ENCODE data around the gene GJB6. TPM values are rescaled to one million over a fixed set of nuclear protein-coding genes. Genes with fewer than 3 reads are reported as not detected.

GJB6 gene
- polyA plus RNA-seq, 1 of the 3 experiments (the other 2 are of a cell fraction): not detected

DNA sequence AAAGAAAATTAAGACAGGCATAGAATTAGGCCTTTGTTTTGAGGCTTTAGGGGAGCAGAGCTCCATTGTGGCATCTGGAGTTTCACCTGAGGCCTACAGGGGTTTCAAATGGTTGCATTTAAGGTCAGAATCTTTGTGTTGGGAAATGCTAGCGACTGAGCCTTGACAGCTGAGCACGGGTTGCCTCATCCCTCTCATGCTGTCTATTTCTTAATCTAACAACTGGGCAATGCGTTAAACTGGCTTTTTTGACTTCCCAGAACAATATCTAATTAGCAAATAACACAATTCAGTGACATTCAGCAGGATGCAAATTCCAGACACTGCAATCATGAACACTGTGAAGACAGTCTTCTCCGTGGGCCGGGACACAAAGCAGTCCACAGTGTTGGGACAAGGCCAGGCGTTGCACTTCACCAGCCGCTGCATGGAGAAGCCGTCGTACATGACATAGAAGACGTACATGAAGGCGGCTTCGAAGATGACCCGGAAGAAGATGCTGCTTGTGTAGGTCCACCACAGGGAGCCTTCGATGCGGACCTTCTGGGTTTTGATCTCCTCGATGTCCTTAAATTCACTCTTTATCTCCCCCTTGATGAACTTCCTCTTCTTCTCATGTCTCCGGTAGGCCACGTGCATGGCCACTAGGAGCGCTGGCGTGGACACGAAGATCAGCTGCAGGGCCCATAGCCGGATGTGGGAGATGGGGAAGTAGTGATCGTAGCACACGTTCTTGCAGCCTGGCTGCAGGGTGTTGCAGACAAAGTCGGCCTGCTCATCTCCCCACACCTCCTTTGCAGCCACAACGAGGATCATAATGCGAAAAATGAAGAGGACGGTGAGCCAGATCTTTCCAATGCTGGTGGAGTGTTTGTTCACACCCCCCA, 43.2 kb downstream of the GJB6 start:
- Histone ChIP-seq H3K79me2 (ENCODE audit: insufficient read depth) (no peaks in the 10 kb centered on the region), H3K4me3 (ENCODE audit: low read depth in 2 of 2, low read length in 1 of 2) (no peak overlapping the region), H2AFZ (ENCODE audit: low read depth) (no peak overlapping the region), H3K9me2 (no peaks in the 10 kb centered on the region), H3K27me3 (ENCODE audit: insufficient read depth) (peaks cover 76% of the 10 kb centered on the region), H3K9me3 (no peaks in the 10 kb centered on the region), H3K9ac (no peak overlapping the region), H3F3A (replicated peaks; ENCODE audit: insufficient read depth) (peaks cover 9% of the 10 kb centered on the region), H4K20me1 (ENCODE audit: insufficient read depth) (0 out of 2 replicates have a peak, but pooled peaks cover 3% of the 10 kb centered on the region), H3K4me2 (no peak overlapping the region), H3K4me1 (ENCODE audit: control insufficient read depth in 1 of 2, insufficient read depth in 2 of 2, low read depth in 1 of 2, low read length in 1 of 2) (peaks cover 4 to 9% of the 10 kb centered on the region in 2 experiments; a peak in 1 of 4 replicates), H3K27ac (ENCODE audit: low read depth in 2 of 2, low read length in 1 of 2) (no peak overlapping the region), H3K36me3 (replicated peaks in 1 of 2; ENCODE audit: control insufficient read depth in 1 of 2, insufficient read depth in 2 of 2, low read length in 1 of 2) (no peaks in the 10 kb centered on the region)
- CTCF ChIA-PET: interaction anchor here (0.6 to 10.1 kb wide), 5 partner anchors 8 to 904 kb away, joined by 3 to 89 read pairs (median 3); no protein-coding TSS in a partner anchor
- peak; percentile 41 for DNase-seq
- POLR2A ChIA-PET: no interaction called here
- TF ChIP-seq ELF1 (IDR thresholded peaks at IDR 0.05): no peak
- no peak; the same call in 1 of the 2 replicates for TF ChIP-seq MAX (IDR thresholded peaks at IDR 0.05; ENCODE audit: low read depth)
- peak; percentile 44 for TF ChIP-seq CTCF (IDR thresholded peaks at IDR 0.05)
- TF ChIP-seq GABPA (IDR thresholded peaks at IDR 0.05; ENCODE audit: low read depth): no peak
- 29% methylated on average over 25 of the region's 28 CpGs for WGBS (ENCODE audit: low lambda C conversion rate)

DNA sequence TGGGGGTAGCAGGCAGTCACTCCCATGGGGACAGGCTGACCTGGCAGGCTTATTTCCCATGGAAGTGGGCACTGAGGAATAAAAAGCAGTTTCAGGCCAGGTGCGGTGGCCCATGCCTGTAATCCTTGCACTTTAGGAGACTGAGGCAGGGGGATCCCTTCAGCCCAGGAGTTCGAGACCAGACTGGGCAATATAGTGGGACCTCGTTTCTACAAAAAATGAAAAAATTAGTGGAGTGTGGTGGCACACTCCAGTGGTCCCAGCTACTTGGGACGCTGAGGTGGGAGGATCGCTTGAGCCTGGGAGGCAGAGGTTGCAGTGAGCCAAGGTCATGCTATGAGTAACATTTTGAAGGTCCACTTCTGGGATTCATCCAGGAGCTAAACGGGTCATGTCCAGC, 45.3 kb downstream of the GJB6 start:
- H3K4me2 ChIP-seq: no peak overlapping the region
- peaks cover 68% of the 10 kb centered on the region for H3K27me3 ChIP-seq (ENCODE audit: insufficient read depth)
- H2AFZ ChIP-seq (ENCODE audit: low read depth): no peak overlapping the region
- H3K79me2 ChIP-seq (ENCODE audit: insufficient read depth): no peaks in the 10 kb centered on the region
- H3K36me3 ChIP-seq (replicated peaks in 1 of 2; ENCODE audit: control insufficient read depth in 1 of 2, insufficient read depth in 2 of 2, low read length in 1 of 2): no peaks in the 10 kb centered on the region
- H4K20me1 ChIP-seq (ENCODE audit: insufficient read depth): no peaks in the 10 kb centered on the region
- peaks cover 9% of the 10 kb centered on the region for H3F3A ChIP-seq (replicated peaks; ENCODE audit: insufficient read depth)
- DNase-seq: no peak
- no peaks in the 10 kb centered on the region for H3K9me2 ChIP-seq
- POLR2A ChIA-PET: no interaction called here
- no peaks in the 10 kb centered on the region for H3K9me3 ChIP-seq
- H3K4me1 ChIP-seq (ENCODE audit: control insufficient read depth in 1 of 2, insufficient read depth in 2 of 2, low read depth in 1 of 2, low read length in 1 of 2): peaks cover 0 to under 1% of the 10 kb centered on the region in 2 experiments; a peak in 1 of 4 replicates
- no peak overlapping the region for H3K27ac ChIP-seq (ENCODE audit: low read depth in 2 of 2, low read length in 1 of 2)
- no peak overlapping the region for H3K9ac ChIP-seq
- CTCF ChIA-PET: interaction anchor here (0.8 to 10.1 kb wide), 3 partner anchors 10 to 37 kb away, joined by 3 to 89 read pairs (median 5); no protein-coding TSS in a partner anchor
- no peak overlapping the region for H3K4me3 ChIP-seq (ENCODE audit: low read depth in 2 of 2, low read length in 1 of 2)
- WGBS (ENCODE audit: low lambda C conversion rate): 28% methylated on average over 6 of the region's 6 CpGs
- TF ChIP-seq YY1 (IDR thresholded peaks at IDR 0.05; ENCODE audit: low read depth) (no peak), GABPA (IDR thresholded peaks at IDR 0.05; ENCODE audit: low read depth) (no peak), EZH2phosphoT487 (IDR thresholded peaks at IDR 0.05; ENCODE audit: borderline replicate concordance, low read depth) (no peak), CHD2 (IDR thresholded peaks at IDR 0.05; ENCODE audit: low read length, partially characterized antibody) (no peak), GATA2 (CRISPR knock-in tag; IDR thresholded peaks at IDR 0.05) (no peak), TEAD4 (IDR thresholded peaks at IDR 0.05; ENCODE audit: borderline replicate concordance, insufficient read depth) (no peak), TCF12 (IDR thresholded peaks at IDR 0.05) (no peak), FOSL2 (IDR thresholded peaks at IDR 0.05; ENCODE audit: borderline replicate concordance, low read depth) (no peak), NFIC (IDR thresholded peaks at IDR 0.05; ENCODE audit: borderline replicate concordance) (no peak), EP300 (IDR thresholded peaks at IDR 0.05; ENCODE audit: borderline replicate concordance in 1 of 2, low read depth in 1 of 2, low read length in 1 of 2) (no peak), RCOR1 (IDR thresholded peaks at IDR 0.05; ENCODE audit: low read length) (no peak), RXRA (IDR thresholded peaks at IDR 0.05; ENCODE audit: borderline replicate concordance, low read depth) (no peak), RAD21 (IDR thresholded peaks at IDR 0.05; ENCODE audit: low read length) (no peak), TAF1 (IDR thresholded peaks at IDR 0.05; ENCODE audit: borderline replicate concordance, low read depth, low read length) (no peak), FOXJ3 (CRISPR knock-in tag; IDR thresholded peaks at IDR 0.05) (no peak)
- TF ChIP-seq, protein P1, sequence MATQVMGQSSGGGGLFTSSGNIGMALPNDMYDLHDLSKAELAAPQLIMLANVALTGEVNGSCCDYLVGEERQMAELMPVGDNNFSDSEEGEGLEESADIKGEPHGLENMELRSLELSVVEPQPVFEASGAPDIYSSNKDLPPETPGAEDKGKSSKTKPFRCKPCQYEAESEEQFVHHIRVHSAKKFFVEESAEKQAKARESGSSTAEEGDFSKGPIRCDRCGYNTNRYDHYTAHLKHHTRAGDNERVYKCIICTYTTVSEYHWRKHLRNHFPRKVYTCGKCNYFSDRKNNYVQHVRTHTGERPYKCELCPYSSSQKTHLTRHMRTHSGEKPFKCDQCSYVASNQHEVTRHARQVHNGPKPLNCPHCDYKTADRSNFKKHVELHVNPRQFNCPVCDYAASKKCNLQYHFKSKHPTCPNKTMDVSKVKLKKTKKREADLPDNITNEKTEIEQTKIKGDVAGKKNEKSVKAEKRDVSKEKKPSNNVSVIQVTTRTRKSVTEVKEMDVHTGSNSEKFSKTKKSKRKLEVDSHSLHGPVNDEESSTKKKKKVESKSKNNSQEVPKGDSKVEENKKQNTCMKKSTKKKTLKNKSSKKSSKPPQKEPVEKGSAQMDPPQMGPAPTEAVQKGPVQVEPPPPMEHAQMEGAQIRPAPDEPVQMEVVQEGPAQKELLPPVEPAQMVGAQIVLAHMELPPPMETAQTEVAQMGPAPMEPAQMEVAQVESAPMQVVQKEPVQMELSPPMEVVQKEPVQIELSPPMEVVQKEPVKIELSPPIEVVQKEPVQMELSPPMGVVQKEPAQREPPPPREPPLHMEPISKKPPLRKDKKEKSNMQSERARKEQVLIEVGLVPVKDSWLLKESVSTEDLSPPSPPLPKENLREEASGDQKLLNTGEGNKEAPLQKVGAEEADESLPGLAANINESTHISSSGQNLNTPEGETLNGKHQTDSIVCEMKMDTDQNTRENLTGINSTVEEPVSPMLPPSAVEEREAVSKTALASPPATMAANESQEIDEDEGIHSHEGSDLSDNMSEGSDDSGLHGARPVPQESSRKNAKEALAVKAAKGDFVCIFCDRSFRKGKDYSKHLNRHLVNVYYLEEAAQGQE (IDR thresholded peaks at IDR 0.05; ENCODE audit: low read depth, low read length): no peak
- TF ChIP-seq, protein P2, sequence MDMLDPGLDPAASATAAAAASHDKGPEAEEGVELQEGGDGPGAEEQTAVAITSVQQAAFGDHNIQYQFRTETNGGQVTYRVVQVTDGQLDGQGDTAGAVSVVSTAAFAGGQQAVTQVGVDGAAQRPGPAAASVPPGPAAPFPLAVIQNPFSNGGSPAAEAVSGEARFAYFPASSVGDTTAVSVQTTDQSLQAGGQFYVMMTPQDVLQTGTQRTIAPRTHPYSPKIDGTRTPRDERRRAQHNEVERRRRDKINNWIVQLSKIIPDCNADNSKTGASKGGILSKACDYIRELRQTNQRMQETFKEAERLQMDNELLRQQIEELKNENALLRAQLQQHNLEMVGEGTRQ (IDR thresholded peaks at IDR 0.05; ENCODE audit: borderline replicate concordance, low read depth, low read length): no peak
